ENCODE results near the gene NARF. TPM values are rescaled to one million over a fixed set of nuclear protein-coding genes. Genes with fewer than 3 reads are reported as not detected.

The NARF gene
- total and polyA plus RNA-seq, 2 experiments from 2014 or later = 43.9 to 91.8 TPM

GRCh38 chr17:82491533-82491932 is 33.0 kb downstream of the NARF start:
- Histone ChIP-seq H3K4me2 (no peak overlapping the region), H3K4me1 (ENCODE audit: insufficient read depth) (no peaks in the 10 kb centered on the region), H3K79me2 (no peaks in the 10 kb centered on the region), H3K4me3 (no peak overlapping the region), H3K27me3 (no peaks in the 10 kb centered on the region), H2AFZ (no peak overlapping the region), H4K20me1 (ENCODE audit: insufficient read depth, poor library complexity, severe bottlenecking) (no peaks in the 10 kb centered on the region), H3K36me3 (replicated peaks; ENCODE audit: insufficient read depth, low read depth) (no peaks in the 10 kb centered on the region), H3K27ac (no peak overlapping the region), H3K9me2 (replicated peaks; ENCODE audit: insufficient read depth) (no peaks in the 10 kb centered on the region), H3K9me3 (ENCODE audit: low read depth) (no peaks in the 10 kb centered on the region)
- no peak for DNase-seq (ENCODE audit: low spot score)
- WGBS (ENCODE audit: low lambda C conversion rate, missing lambda C conversion rate) = 95% methylated on average over 15 of the region's 15 CpGs
- TF ChIP-seq EZH2 (IDR thresholded peaks at IDR 0.05; ENCODE audit: borderline replicate concordance) (no peak), EZH2phosphoT487 (IDR thresholded peaks at IDR 0.05; ENCODE audit: low read depth, severe bottlenecking, unreplicated experiment) (no peak), CTCF (IDR thresholded peaks at IDR 0.05; ENCODE audit: poor library complexity) (no peak)

GRCh38 chr17:82492643-82493225 is 34.2 kb downstream of the NARF start:
- H3K27ac ChIP-seq = no peak overlapping the region

GRCh38 chr17:82493226-82493781 is 34.8 kb downstream of the NARF start:
- H3K79me2 ChIP-seq = no peaks in the 10 kb centered on the region
- H3K4me2 ChIP-seq = no peak overlapping the region
- H3K27ac ChIP-seq = no peak overlapping the region
- TF ChIP-seq CTCF (IDR thresholded peaks at IDR 0.05; ENCODE audit: poor library complexity) (no peak), EZH2phosphoT487 (IDR thresholded peaks at IDR 0.05; ENCODE audit: low read depth, severe bottlenecking, unreplicated experiment) (no peak), EZH2 (IDR thresholded peaks at IDR 0.05; ENCODE audit: borderline replicate concordance) (no peak)
- peaks cover 3% of the 10 kb centered on the region for H3K4me1 ChIP-seq (ENCODE audit: insufficient read depth)
- H4K20me1 ChIP-seq (ENCODE audit: insufficient read depth, poor library complexity, severe bottlenecking) = no peaks in the 10 kb centered on the region
- H3K9me2 ChIP-seq (replicated peaks; ENCODE audit: insufficient read depth) = no peaks in the 10 kb centered on the region
- WGBS (ENCODE audit: low lambda C conversion rate, missing lambda C conversion rate) = 95% methylated on average over 12 of the region's 12 CpGs
- H3K9me3 ChIP-seq (ENCODE audit: low read depth) = no peaks in the 10 kb centered on the region
- H3K27me3 ChIP-seq = no peaks in the 10 kb centered on the region
- H2AFZ ChIP-seq = no peak overlapping the region
- no peak overlapping the region for H3K4me3 ChIP-seq
- DNase-seq (ENCODE audit: low spot score) = no peak
- no peaks in the 10 kb centered on the region for H3K36me3 ChIP-seq (replicated peaks; ENCODE audit: insufficient read depth, low read depth)

More at GRCh38 chr17:82492643-82493225, 34.2 kb downstream of the NARF start:
- Histone ChIP-seq H3K36me3 (replicated peaks; ENCODE audit: insufficient read depth, low read depth) (no peaks in the 10 kb centered on the region), H3K9me2 (replicated peaks; ENCODE audit: insufficient read depth) (no peaks in the 10 kb centered on the region), H3K4me3 (no peak overlapping the region), H2AFZ (no peak overlapping the region), H4K20me1 (ENCODE audit: insufficient read depth, poor library complexity, severe bottlenecking) (no peaks in the 10 kb centered on the region), H3K79me2 (no peaks in the 10 kb centered on the region), H3K4me1 (ENCODE audit: insufficient read depth) (peaks cover 3% of the 10 kb centered on the region), H3K4me2 (no peak overlapping the region), H3K9me3 (ENCODE audit: low read depth) (no peaks in the 10 kb centered on the region), H3K27me3 (no peaks in the 10 kb centered on the region)
- no peak for DNase-seq (ENCODE audit: low spot score)
- WGBS (ENCODE audit: low lambda C conversion rate, missing lambda C conversion rate) = 82% methylated on average over 13 of the region's 13 CpGs
- no peak for TF ChIP-seq EZH2 (IDR thresholded peaks at IDR 0.05; ENCODE audit: borderline replicate concordance)
- no peak for TF ChIP-seq CTCF (IDR thresholded peaks at IDR 0.05; ENCODE audit: poor library complexity)
- TF ChIP-seq EZH2phosphoT487 (IDR thresholded peaks at IDR 0.05; ENCODE audit: low read depth, severe bottlenecking, unreplicated experiment) = no peak
